Glutamatergic neuron (in vitro differentiated cells): ENCODE data around the gene ZXDC. TPM values are rescaled to one million over a fixed set of nuclear protein-coding genes. Genes with fewer than 3 reads are reported as not detected.
A peak's percentile ranks its signal among the peaks of the same experiment; 100 is the strongest.

ENCODE experiments used
- DNase-seq: peaks from one replicate; pipeline ENCODE4 v3.0.0; 2022
- H3K27ac Mint-ChIP-seq: one replicate; pipeline ENCODE4 v1.8.0; 2020; ENCODE audit warnings: mild to moderate bottlenecking, mixed read lengths, inconsistent platforms; ENCODE audit not compliant: unreplicated experiment
- H3K27me3 Mint-ChIP-seq: one replicate; pipeline ENCODE4 v1.8.0; 2020; ENCODE audit warnings: mild to moderate bottlenecking, moderate library complexity, mixed read lengths, inconsistent platforms; ENCODE audit not compliant: unreplicated experiment
- H3K36me3 Mint-ChIP-seq: one replicate; pipeline ENCODE4 v1.8.0; 2020; ENCODE audit warnings: mild to moderate bottlenecking, mixed read lengths, inconsistent platforms; ENCODE audit not compliant: unreplicated experiment
- H3K4me1 Mint-ChIP-seq: one replicate; pipeline ENCODE4 v1.8.0; 2020; ENCODE audit warnings: mild to moderate bottlenecking, low read depth, mixed read lengths, inconsistent platforms; ENCODE audit not compliant: unreplicated experiment
- H3K4me3 Mint-ChIP-seq: one replicate; pipeline ENCODE4 v1.8.0; 2020; ENCODE audit warnings: mild to moderate bottlenecking, mixed read lengths, inconsistent platforms; ENCODE audit not compliant: unreplicated experiment
- H3K9me3 Mint-ChIP-seq: one replicate; pipeline ENCODE4 v1.8.0; 2020; ENCODE audit warnings: mild to moderate bottlenecking, moderate library complexity, mixed read lengths, inconsistent platforms; ENCODE audit not compliant: unreplicated experiment
- long read RNA-seq: library from polyadenylated mRNA; unstranded; transcript quantifications from one replicate; pipeline ENCODE4 v2.0.0, GENCODE V29; 2020; ENCODE audit not compliant: unreplicated experiment
- total RNA-seq: library from RNA; stranded (reverse); fragmentation: NEBNext Ultra II Directional; extraction: Animal tissue kit (Norgen Biotek cat#: 25700); gene quantifications from one replicate; pipeline ENCODE4 v1.2.1, GENCODE V29; 2021; ENCODE audit not compliant: unreplicated experiment
- TF ChIP-seq, protein P1 (sequence below): fragments of 200-600 bp; sonication (generic); IDR thresholded peaks from one replicate; pipeline ENCODE4 v1.5.0; 2021; ENCODE audit not compliant: partially characterized antibody, unreplicated experiment

ZXDC gene, protein sequence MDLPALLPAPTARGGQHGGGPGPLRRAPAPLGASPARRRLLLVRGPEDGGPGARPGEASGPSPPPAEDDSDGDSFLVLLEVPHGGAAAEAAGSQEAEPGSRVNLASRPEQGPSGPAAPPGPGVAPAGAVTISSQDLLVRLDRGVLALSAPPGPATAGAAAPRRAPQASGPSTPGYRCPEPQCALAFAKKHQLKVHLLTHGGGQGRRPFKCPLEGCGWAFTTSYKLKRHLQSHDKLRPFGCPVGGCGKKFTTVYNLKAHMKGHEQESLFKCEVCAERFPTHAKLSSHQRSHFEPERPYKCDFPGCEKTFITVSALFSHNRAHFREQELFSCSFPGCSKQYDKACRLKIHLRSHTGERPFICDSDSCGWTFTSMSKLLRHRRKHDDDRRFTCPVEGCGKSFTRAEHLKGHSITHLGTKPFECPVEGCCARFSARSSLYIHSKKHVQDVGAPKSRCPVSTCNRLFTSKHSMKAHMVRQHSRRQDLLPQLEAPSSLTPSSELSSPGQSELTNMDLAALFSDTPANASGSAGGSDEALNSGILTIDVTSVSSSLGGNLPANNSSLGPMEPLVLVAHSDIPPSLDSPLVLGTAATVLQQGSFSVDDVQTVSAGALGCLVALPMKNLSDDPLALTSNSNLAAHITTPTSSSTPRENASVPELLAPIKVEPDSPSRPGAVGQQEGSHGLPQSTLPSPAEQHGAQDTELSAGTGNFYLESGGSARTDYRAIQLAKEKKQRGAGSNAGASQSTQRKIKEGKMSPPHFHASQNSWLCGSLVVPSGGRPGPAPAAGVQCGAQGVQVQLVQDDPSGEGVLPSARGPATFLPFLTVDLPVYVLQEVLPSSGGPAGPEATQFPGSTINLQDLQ
- total RNA-seq = 39.5 TPM
- long read RNA-seq, partial matches to known transcripts = 0 of 2 reads
- long read RNA-seq, other reads (novel, unspliced or antisense) = 1 of 2 reads

DNA sequence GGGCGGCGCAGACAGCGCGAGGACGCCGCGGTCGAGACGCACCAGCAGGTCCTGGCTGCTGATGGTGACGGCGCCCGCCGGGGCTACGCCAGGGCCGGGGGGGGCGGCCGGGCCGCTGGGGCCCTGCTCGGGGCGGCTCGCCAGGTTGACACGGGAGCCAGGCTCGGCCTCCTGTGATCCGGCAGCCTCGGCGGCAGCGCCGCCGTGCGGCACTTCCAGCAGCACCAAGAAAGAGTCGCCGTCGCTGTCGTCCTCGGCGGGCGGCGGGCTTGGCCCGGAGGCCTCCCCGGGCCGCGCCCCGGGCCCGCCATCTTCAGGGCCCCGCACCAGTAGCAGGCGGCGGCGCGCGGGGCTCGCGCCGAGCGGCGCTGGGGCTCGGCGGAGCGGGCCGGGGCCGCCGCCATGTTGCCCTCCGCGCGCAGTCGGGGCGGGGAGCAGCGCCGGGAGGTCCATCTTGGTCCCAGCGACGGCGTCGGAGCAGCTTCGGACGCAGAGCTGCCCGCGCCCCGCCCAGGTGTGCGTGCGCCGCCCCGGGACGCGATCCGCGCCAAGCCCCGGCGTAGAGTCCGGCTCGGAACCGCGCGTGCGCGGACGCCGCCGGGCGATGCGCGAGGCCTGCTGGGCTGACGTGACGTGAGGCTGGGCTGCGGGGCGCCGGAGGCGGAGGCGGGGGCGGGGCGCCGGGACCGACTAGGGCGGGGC, at the start of gene ZXDC:
TSS of gene ZXDC (minus strand) at position 479 of the 702 bp plus-strand sequence. CDS start at position 453, 26 bp downstream.
- Mint-ChIP-seq H3K4me3 (peak within 1 kb of the TSS; percentile 89), H3K4me1 (peaks cover 24% of the 10 kb centered on the region)

DNA sequence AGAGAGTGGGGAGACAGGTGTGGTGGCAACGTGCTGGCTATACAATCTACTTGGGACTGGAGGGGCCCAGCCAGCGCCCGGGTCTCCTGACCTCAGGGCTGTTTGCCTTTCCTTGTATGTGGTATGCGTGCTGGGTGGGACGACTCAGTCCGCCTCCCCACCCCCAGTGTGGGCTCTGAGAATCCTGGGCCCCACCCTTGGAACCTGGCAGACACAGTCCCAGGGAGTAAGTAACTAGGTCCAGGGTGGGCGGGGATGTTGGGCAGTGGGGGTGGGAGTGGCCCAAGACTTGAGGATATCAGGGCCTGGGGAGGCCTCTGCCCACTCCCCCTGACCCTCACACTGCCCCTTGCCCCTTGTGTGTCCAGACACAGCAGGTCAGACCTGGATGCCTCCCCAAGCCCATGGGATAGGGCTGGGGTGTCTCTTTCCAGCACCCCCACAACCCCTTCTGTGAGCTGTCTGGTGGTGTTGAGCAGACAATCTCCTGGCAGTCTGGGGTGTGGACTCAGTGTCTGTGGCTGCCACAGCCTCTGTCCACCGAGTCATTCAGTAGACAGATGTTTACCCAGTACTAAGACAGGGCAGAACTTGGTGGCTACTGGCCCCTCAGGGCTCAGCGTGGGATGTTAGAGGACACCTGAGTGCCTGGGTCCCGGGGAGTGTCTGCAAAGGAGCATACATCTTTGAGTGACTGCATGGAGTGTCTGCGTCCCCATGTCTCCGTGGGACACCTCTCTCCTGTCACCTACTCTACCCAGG, 49.6 kb upstream of the ZXDC start:
- no peak overlapping the region for H3K4me3 Mint-ChIP-seq
- DNase-seq = peak; percentile 12
- H3K36me3 Mint-ChIP-seq = no peaks in the 10 kb centered on the region
- H3K9me3 Mint-ChIP-seq = peaks cover 2% of the 10 kb centered on the region
- peaks cover 10% of the 10 kb centered on the region for H3K27me3 Mint-ChIP-seq
- TF ChIP-seq, protein P1, sequence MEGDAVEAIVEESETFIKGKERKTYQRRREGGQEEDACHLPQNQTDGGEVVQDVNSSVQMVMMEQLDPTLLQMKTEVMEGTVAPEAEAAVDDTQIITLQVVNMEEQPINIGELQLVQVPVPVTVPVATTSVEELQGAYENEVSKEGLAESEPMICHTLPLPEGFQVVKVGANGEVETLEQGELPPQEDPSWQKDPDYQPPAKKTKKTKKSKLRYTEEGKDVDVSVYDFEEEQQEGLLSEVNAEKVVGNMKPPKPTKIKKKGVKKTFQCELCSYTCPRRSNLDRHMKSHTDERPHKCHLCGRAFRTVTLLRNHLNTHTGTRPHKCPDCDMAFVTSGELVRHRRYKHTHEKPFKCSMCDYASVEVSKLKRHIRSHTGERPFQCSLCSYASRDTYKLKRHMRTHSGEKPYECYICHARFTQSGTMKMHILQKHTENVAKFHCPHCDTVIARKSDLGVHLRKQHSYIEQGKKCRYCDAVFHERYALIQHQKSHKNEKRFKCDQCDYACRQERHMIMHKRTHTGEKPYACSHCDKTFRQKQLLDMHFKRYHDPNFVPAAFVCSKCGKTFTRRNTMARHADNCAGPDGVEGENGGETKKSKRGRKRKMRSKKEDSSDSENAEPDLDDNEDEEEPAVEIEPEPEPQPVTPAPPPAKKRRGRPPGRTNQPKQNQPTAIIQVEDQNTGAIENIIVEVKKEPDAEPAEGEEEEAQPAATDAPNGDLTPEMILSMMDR = no peak
- H3K4me1 Mint-ChIP-seq = peaks cover 8% of the 10 kb centered on the region
- no peak overlapping the region for H3K27ac Mint-ChIP-seq

More for the DNA sequence above, at the start of gene ZXDC:
- Mint-ChIP-seq H3K27me3 (peaks cover 13% of the 10 kb centered on the region), H3K9me3 (peaks cover 5% of the 10 kb centered on the region), H3K36me3 (no peaks in the 10 kb centered on the region), H3K27ac (peak within 1 kb of the TSS; percentile 88)
- DNase-seq = peak; percentile 96
- TF ChIP-seq, protein P1 = no peak

DNA sequence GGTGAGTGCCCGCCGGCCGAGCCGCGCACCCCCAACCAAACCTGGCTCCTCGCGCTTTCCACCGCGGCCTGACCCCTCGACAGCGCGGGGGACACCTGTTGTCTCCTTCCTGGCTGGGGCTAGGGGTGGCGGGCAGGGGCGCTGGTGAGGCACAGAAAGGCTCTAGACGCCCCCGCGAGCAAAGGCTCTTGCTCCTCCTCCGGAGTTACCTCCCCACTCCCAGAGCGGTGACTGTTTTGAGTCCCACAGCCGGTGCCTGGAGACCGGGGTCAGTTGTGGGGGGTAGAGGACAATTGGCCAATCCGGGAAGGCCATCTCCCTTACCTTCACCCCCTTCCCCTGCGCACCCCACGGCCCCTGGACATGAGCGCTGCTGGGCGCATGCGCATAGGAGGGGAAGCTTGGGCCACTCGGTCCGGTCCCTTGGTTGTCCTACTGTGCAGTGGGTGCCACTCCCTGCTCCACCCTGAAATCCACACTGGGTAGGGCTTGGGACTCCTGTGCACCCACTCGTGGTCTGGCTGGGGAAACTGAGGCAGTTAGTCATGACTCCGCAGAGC, 48.8 kb upstream of the ZXDC start:
- peak overlapping the region; percentile 68 for H3K4me3 Mint-ChIP-seq

More for the DNA sequence above, 48.8 kb upstream of the ZXDC start:
- Mint-ChIP-seq H3K4me1 (peaks cover 8% of the 10 kb centered on the region), H3K9me3 (peaks cover 2% of the 10 kb centered on the region), H3K27me3 (peaks cover 10% of the 10 kb centered on the region), H3K36me3 (no peaks in the 10 kb centered on the region), H3K27ac (no peak overlapping the region)
- DNase-seq = no peak
- TF ChIP-seq, protein P1 = no peak
